ENCODE data around the gene SMIM5. TPM values are rescaled to one million over a fixed set of nuclear protein-coding genes. Genes with fewer than 3 reads are reported as not detected.

SMIM5 gene
- total RNA-seq, 1 experiment from 2014 or later: 0.24 TPM

GRCh38 chr17:75623386-75623785, 9.8 kb upstream of the SMIM5 start:
- Histone ChIP-seq H2BK15ac (ENCODE audit: low read depth, low read length) (no peak overlapping the region), H3K56ac (ENCODE audit: insufficient read length, low read depth, low read length) (no peak overlapping the region), H3K18ac (ENCODE audit: insufficient read length, low read depth, low read length) (no peak overlapping the region), H3K4ac (ENCODE audit: low read depth, low read length) (no peak overlapping the region), H3K9ac (ENCODE audit: extremely low read depth, insufficient read length, low read length) (no peak overlapping the region), H3K4me1 (ENCODE audit: insufficient read depth, low read length) (no peaks in the 10 kb centered on the region), H3T11ph (ENCODE audit: low read length) (no peak overlapping the region), H2BK12ac (ENCODE audit: insufficient read length, low read depth, low read length) (no peak overlapping the region), H3K14ac (ENCODE audit: insufficient read depth, low read length) (no peak overlapping the region), H2BK120ac (ENCODE audit: low read depth, low read length, poor library complexity, severe bottlenecking) (no peak overlapping the region), H2BK20ac (ENCODE audit: low read depth, low read length, poor library complexity, severe bottlenecking) (no peak overlapping the region), H2BK5ac (ENCODE audit: insufficient read length, low read length) (no peak overlapping the region), H4K8ac (replicated peaks; ENCODE audit: insufficient read length, low read depth, low read length) (no peak overlapping the region), H3K23ac (ENCODE audit: insufficient read length, low read depth, low read length) (no peak overlapping the region), H3K9me3 (ENCODE audit: control insufficient read depth, low read depth, low read length) (no peaks in the 10 kb centered on the region), H4K91ac (ENCODE audit: insufficient read length, low read depth, low read length) (no peak overlapping the region), H3K23me2 (ENCODE audit: insufficient read length, low read depth, low read length, poor library complexity, severe bottlenecking) (no peaks in the 10 kb centered on the region), H4K20me1 (ENCODE audit: control insufficient read depth, insufficient read depth, insufficient read length) (no peaks in the 10 kb centered on the region), H3K27ac (ENCODE audit: insufficient read length, low read depth, low read length) (no peak overlapping the region), H3K4me2 (ENCODE audit: insufficient read depth, insufficient read length, low read length) (no peak overlapping the region), H3K27me3 (ENCODE audit: insufficient read depth, low read length) (no peaks in the 10 kb centered on the region; the same call in 1 of the 2 replicates), H2AK5ac (ENCODE audit: insufficient read length, low read length) (no peak overlapping the region), H3K79me2 (ENCODE audit: insufficient read depth, low read length) (no peaks in the 10 kb centered on the region), H4K5ac (ENCODE audit: insufficient read length, low read depth, low read length) (no peak overlapping the region), H3K79me1 (ENCODE audit: insufficient read depth, low read depth, low read length, poor library complexity, severe bottlenecking) (no peaks in the 10 kb centered on the region), H2AFZ (ENCODE audit: low read length) (no peak overlapping the region)
- Mint-ChIP-seq H3K4me3 (no peak overlapping the region), H3K9me3 (no peaks in the 10 kb centered on the region), H3K4me1 (peaks cover 0 to 5% of the 10 kb centered on the region in 2 experiments; a peak in 1 of 4 replicates), H3K27me3 (ENCODE audit: low read depth) (peaks cover 8% of the 10 kb centered on the region), H3K36me3 (ENCODE audit: insufficient read depth in 1 of 3, low read depth in 3 of 3) (peaks cover 0 to 8% (median 2%) of the 10 kb centered on the region in 3 experiments; a peak in 2 of 7 replicates), H3K27ac (no peak overlapping the region)
- TF ChIP-seq CTCF (conservative IDR thresholded peaks at IDR 0.05): no peak
- DNase-seq: no peak
- no CpG with 5 or more reads among the region's 9 CpGs for WGBS (ENCODE audit: extremely low coverage, insufficient read length, low lambda C conversion rate)

All from H9 (cell line).